Erythroblast (primary cell): ENCODE results near the gene ZMAT5.

Experiments used
- GATA1 ChIP-seq: IDR thresholded peaks from 2 replicates; pipeline ENCODE4 v1.6.1; 2011; ENCODE audit warnings: low read depth, mild to moderate bottlenecking, control low read depth, low read length, moderate library complexity
- POLR2A ChIP-seq: IDR thresholded peaks from 2 replicates; pipeline ENCODE4 v1.6.1; 2011; ENCODE audit warnings: mild to moderate bottlenecking, low read length

GRCh38 chr22:29719899-29720645 lies 46.7 kb downstream of the ZMAT5 start, which contains the start of gene CABP7:
- TF ChIP-seq POLR2A (no peak), GATA1 (no peak)
